HepG2 (cell line): ENCODE data around the gene NCAPD2. TPM values are rescaled to one million over a fixed set of nuclear protein-coding genes. Genes with fewer than 3 reads are reported as not detected.

ENCODE experiments used
- CCAR2 ChIP-seq: fragments of 200-400 bp; formaldehyde crosslinking; optimal IDR thresholded peaks from 2 replicates; pipeline ENCODE3; 2018; ENCODE audit warnings: low read depth, mild to moderate bottlenecking, low read length, moderate library complexity
- DNMT3B ChIP-seq: conservative IDR thresholded peaks from 2 replicates; pipeline ENCODE4 v1.6.1; 2016; ENCODE audit warnings: missing biosample characterization, control low read depth
- JUNB ChIP-seq: sonication (generic); formaldehyde crosslinking; IDR thresholded peaks from 2 replicates; pipeline ENCODE4 v1.8.0; 2022; ENCODE audit warnings: missing genetic modification reagents, mild to moderate bottlenecking, borderline replicate concordance
- MATR3 ChIP-seq: sonication (generic); formaldehyde crosslinking; IDR thresholded peaks from 2 replicates; pipeline ENCODE4 v1.4.0; 2020; ENCODE audit warnings: missing genetic modification reagents
- NFE2 ChIP-seq: sonication (generic); formaldehyde crosslinking; IDR thresholded peaks from 2 replicates; pipeline ENCODE4 v1.4.0; 2020; ENCODE audit warnings: missing genetic modification reagents
- RARA ChIP-seq: IDR thresholded peaks from 2 replicates; pipeline ENCODE4 v1.6.1; 2016; ENCODE audit warnings: missing genetic modification reagents, missing compliant biosample characterization
- RFX3 ChIP-seq: IDR thresholded peaks from 2 replicates; pipeline ENCODE4 v1.6.1; 2016; ENCODE audit warnings: missing biosample characterization, missing genetic modification reagents
- SMARCC2 ChIP-seq: fragments of 450-650 bp; IDR thresholded peaks from 2 replicates; pipeline ENCODE4 v1.6.1; 2017; ENCODE audit warnings: antibody characterized with exemption, mild to moderate bottlenecking
- ZNF232 ChIP-seq: sonication (generic); formaldehyde crosslinking; IDR thresholded peaks from 2 replicates; pipeline ENCODE4 v1.4.0; 2020; ENCODE audit warnings: missing genetic modification reagents, borderline replicate concordance
- ZNF33B ChIP-seq: sonication (generic); formaldehyde crosslinking; IDR thresholded peaks from 2 replicates; pipeline ENCODE4 v1.5.1; 2020; ENCODE audit warnings: mild to moderate bottlenecking, missing genetic modification reagents
- ZNF777 ChIP-seq: sonication (generic); formaldehyde crosslinking; IDR thresholded peaks from 2 replicates; pipeline ENCODE4 v1.4.0; 2020; ENCODE audit warnings: missing genetic modification reagents
- ZNF891 ChIP-seq: sonication (generic); formaldehyde crosslinking; IDR thresholded peaks from 2 replicates; pipeline ENCODE4 v1.5.0; 2020; ENCODE audit warnings: mild to moderate bottlenecking, missing genetic modification reagents
- polyA plus RNA-seq, 8 experiments: library from polyadenylated mRNA; depleted of rRNA in 3 of 8; stranded (reverse) in 7 of 8; unstranded in 1 of 8; fragments of >200 nt; fragmentation: Illumina TruSeq in 4 of 8; extraction: Trizol in 4 of 8; gene quantifications; 2 replicates each; pipeline versions ENCODE4 v1.2.1 to v1.2.3, GENCODE V29; 2011 to 2016; ENCODE audit warnings: low read depth in 4 of 8, missing spikeins in 1 of 8, mixed read lengths in 1 of 8; ENCODE audit not compliant: insufficient read depth in 1 of 8
- total RNA-seq, 5 experiments: library from RNA; depleted of rRNA; stranded (reverse); fragments of >200 nt; fragmentation: Illumina TruSeq; extraction: Trizol; gene quantifications; 2 replicates each; pipeline ENCODE4 v1.2.3, GENCODE V29; 2016; ENCODE audit warnings: low read depth in 1 of 5
- TF ChIP-seq, protein P1 (sequence below): sonication (generic); formaldehyde crosslinking; IDR thresholded peaks from 2 replicates; pipeline ENCODE4 v1.4.0; 2020; ENCODE audit warnings: missing genetic modification reagents
- TF ChIP-seq, protein P2 (sequence below): sonication (generic); formaldehyde crosslinking; IDR thresholded peaks from 2 replicates; pipeline ENCODE4 v1.5.0; 2020; ENCODE audit warnings: mild to moderate bottlenecking, missing genetic modification reagents
- TF ChIP-seq, protein P3 (sequence below): sonication (generic); IDR thresholded peaks from 2 replicates; pipeline ENCODE4 v1.6.1; 2016; ENCODE audit warnings: low read depth, borderline replicate concordance
- TF ChIP-seq, protein P4 (sequence below): sonication (generic); formaldehyde crosslinking; IDR thresholded peaks from 2 replicates; pipeline ENCODE4 v1.5.0; 2020; ENCODE audit warnings: missing genetic modification reagents, mild to moderate bottlenecking, borderline replicate concordance
- TF ChIP-seq, protein P5 (sequence below): IDR thresholded peaks from 2 replicates; pipeline ENCODE4 v1.6.1; 2018; ENCODE audit warnings: missing genetic modification reagents
- TF ChIP-seq, protein P6 (sequence below): sonication (generic); formaldehyde crosslinking; IDR thresholded peaks from 2 replicates; pipeline ENCODE4 v1.4.0; 2020; ENCODE audit warnings: mild to moderate bottlenecking, missing genetic modification reagents

The NCAPD2 gene
- total and polyA plus RNA-seq, 2 of the 13 experiments (the other 11 are each of a cell fraction or from before 2014, with no cell fraction given), result 51.1 to 65.6 TPM

DNA sequence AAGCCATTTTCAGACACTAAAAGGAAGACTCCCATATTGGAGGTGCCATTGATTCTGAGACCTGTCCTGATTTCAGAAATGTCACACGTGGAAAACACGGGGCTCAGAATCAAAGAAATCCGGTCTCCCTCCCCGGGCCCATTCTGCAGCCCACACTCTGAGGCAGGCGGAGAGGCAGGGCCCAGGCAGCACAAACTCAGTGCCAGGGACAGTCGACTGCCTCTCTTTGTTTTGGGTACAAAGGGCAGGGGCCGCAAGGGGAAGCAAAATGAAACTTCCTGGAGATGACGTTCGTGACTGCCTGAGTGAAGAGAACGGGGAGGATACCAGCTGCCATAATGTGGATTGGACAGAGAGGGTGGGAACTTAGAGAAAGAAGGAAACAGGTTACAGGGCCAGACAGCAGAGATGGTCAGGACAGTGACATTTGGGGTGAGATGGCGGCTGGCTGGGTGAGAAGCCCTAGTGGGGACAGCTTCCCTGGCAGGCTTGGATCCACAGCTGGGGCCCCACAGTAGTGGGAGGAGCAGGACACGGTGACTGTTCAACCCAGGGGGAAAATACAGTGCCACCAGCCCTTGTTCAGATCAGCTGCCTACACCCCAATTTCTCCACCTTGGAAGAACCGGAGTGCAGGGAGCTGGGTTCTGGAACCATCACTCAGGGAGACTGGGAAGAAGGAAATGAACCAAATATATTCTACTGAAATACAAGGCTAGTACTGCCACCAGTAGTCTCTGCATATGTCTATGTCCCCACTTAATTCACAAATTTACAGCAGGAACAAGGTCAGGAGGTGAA is 48.5 kb downstream of the NCAPD2 start (continued):
- TF ChIP-seq, protein P1, sequence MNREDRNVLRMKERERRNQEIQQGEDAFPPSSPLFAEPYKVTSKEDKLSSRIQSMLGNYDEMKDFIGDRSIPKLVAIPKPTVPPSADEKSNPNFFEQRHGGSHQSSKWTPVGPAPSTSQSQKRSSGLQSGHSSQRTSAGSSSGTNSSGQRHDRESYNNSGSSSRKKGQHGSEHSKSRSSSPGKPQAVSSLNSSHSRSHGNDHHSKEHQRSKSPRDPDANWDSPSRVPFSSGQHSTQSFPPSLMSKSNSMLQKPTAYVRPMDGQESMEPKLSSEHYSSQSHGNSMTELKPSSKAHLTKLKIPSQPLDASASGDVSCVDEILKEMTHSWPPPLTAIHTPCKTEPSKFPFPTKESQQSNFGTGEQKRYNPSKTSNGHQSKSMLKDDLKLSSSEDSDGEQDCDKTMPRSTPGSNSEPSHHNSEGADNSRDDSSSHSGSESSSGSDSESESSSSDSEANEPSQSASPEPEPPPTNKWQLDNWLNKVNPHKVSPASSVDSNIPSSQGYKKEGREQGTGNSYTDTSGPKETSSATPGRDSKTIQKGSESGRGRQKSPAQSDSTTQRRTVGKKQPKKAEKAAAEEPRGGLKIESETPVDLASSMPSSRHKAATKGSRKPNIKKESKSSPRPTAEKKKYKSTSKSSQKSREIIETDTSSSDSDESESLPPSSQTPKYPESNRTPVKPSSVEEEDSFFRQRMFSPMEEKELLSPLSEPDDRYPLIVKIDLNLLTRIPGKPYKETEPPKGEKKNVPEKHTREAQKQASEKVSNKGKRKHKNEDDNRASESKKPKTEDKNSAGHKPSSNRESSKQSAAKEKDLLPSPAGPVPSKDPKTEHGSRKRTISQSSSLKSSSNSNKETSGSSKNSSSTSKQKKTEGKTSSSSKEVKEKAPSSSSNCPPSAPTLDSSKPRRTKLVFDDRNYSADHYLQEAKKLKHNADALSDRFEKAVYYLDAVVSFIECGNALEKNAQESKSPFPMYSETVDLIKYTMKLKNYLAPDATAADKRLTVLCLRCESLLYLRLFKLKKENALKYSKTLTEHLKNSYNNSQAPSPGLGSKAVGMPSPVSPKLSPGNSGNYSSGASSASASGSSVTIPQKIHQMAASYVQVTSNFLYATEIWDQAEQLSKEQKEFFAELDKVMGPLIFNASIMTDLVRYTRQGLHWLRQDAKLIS (CRISPR knock-in tag), result 0 out of 2 replicates have a peak, but pooled peaks have one; percentile 37
- TF ChIP-seq, protein P2, sequence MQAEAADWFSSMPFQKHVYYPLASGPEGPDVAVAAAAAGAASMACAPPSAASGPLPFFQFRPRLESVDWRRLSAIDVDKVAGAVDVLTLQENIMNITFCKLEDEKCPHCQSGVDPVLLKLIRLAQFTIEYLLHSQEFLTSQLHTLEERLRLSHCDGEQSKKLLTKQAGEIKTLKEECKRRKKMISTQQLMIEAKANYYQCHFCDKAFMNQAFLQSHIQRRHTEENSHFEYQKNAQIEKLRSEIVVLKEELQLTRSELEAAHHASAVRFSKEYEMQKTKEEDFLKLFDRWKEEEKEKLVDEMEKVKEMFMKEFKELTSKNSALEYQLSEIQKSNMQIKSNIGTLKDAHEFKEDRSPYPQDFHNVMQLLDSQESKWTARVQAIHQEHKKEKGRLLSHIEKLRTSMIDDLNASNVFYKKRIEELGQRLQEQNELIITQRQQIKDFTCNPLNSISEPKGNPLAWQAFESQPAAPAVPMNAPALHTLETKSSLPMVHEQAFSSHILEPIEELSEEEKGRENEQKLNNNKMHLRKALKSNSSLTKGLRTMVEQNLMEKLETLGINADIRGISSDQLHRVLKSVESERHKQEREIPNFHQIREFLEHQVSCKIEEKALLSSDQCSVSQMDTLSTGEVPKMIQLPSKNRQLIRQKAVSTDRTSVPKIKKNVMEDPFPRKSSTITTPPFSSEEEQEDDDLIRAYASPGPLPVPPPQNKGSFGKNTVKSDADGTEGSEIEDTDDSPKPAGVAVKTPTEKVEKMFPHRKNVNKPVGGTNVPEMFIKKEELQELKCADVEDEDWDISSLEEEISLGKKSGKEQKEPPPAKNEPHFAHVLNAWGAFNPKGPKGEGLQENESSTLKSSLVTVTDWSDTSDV (CRISPR knock-in tag), result no peak
- no peak for TF ChIP-seq CCAR2
- peak; percentile 51 for TF ChIP-seq RARA (CRISPR knock-in tag)
- TF ChIP-seq, protein P3, sequence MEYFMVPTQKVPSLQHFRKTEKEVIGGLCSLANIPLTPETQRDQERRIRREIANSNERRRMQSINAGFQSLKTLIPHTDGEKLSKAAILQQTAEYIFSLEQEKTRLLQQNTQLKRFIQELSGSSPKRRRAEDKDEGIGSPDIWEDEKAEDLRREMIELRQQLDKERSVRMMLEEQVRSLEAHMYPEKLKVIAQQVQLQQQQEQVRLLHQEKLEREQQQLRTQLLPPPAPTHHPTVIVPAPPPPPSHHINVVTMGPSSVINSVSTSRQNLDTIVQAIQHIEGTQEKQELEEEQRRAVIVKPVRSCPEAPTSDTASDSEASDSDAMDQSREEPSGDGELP, result peak; percentile 80; the same call in 1 of the 2 replicates
- TF ChIP-seq, protein P4, sequence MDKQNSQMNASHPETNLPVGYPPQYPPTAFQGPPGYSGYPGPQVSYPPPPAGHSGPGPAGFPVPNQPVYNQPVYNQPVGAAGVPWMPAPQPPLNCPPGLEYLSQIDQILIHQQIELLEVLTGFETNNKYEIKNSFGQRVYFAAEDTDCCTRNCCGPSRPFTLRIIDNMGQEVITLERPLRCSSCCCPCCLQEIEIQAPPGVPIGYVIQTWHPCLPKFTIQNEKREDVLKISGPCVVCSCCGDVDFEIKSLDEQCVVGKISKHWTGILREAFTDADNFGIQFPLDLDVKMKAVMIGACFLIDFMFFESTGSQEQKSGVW (CRISPR knock-in tag), result no peak
- TF ChIP-seq, protein P5, sequence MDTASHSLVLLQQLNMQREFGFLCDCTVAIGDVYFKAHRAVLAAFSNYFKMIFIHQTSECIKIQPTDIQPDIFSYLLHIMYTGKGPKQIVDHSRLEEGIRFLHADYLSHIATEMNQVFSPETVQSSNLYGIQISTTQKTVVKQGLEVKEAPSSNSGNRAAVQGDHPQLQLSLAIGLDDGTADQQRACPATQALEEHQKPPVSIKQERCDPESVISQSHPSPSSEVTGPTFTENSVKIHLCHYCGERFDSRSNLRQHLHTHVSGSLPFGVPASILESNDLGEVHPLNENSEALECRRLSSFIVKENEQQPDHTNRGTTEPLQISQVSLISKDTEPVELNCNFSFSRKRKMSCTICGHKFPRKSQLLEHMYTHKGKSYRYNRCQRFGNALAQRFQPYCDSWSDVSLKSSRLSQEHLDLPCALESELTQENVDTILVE (CRISPR knock-in tag), result peak; percentile 57; the same call in 1 of the 2 replicates
- TF ChIP-seq ZNF33B (CRISPR knock-in tag), result peak; percentile 40; the same call in 1 of the 2 replicates
- 0 out of 2 replicates have a peak, but pooled peaks have one; percentile 80 for TF ChIP-seq ZNF232 (CRISPR knock-in tag)
- TF ChIP-seq RFX3 (CRISPR knock-in tag), result no peak
- no peak for TF ChIP-seq SMARCC2
- no peak for TF ChIP-seq NFE2 (CRISPR knock-in tag)
- TF ChIP-seq DNMT3B, result no peak
- TF ChIP-seq, protein P6, sequence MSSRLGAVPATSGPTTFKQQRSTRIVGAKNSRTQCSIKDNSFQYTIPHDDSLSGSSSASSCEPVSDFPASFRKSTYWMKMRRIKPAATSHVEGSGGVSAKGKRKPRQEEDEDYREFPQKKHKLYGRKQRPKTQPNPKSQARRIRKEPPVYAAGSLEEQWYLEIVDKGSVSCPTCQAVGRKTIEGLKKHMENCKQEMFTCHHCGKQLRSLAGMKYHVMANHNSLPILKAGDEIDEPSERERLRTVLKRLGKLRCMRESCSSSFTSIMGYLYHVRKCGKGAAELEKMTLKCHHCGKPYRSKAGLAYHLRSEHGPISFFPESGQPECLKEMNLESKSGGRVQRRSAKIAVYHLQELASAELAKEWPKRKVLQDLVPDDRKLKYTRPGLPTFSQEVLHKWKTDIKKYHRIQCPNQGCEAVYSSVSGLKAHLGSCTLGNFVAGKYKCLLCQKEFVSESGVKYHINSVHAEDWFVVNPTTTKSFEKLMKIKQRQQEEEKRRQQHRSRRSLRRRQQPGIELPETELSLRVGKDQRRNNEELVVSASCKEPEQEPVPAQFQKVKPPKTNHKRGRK, result no peak
- 0 out of 2 replicates have a peak, but pooled peaks have one; percentile 26 for TF ChIP-seq ZNF777 (CRISPR knock-in tag)
- no peak; the same call in 1 of the 2 replicates for TF ChIP-seq ZNF891 (CRISPR knock-in tag)
- no peak for TF ChIP-seq JUNB
- TF ChIP-seq MATR3 (CRISPR knock-in tag), result no peak
